Measurements from ENCODE around the gene BAIAP2L2.
A peak's percentile ranks its signal among the peaks of the same experiment; 100 is the strongest.
"Not testable (repeated sequence)": the region's sequence is repeated elsewhere in the genome, so short reads cannot be mapped to it uniquely, and the experiment has no call there.

The BAIAP2L2 gene

DNA sequence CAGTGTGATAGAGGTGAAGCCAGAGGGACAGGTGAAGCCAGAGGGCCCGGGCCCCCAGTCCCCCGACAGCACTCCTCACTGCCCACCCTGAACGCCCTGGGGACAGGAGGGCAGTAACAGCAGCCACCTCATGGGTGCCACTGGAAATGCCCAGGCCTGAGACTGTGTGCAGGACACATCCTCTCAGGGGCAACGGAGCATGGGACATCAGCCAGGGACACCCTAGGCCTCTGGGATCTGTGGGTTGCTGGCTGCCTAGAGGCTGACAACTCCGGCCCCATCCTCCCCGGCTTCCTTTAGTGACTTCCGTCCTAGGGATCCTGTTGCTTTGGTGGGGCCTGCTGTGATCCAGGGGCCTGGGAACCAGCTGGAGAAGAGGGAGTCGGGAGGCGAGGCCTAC lies 17.4 kb upstream of the BAIAP2L2 start:
- DNase-seq (ENCODE audit: low read depth), result no peak

DNA sequence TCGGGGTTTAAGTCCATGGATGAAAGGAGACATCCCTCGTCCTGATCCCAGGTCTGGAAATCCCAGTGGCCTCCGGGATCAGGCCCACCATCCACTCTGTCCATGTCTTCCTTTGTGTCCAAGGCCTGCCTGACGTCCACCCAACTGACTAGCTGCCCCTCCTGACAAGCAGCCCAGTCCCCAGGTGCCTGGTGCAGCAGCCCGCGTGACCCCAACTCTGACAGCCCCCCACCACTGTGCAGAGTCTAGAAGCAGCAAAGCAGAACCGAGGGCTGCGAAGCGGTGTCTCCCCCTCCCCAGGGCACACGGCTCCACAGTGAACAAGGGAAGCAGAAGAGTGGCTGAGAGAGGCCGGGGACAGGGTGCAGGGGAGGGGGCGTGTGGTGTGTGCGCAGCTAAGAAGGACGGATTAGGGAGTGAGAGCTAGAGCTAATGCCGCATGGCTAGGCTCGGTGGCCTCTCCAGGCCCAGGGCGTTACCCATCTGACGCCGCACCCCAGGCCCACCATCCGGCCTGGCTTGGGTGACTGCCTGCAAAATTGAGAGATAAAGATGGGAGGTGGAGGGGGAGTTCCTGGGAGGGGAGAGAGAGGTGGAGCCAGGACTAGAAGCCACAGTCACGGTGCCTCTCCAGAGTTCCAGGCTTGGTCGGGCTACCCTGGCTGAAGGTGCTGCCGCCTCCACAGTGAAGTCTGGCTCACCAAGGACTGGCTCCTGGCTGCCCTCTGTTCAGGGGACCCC lies 16.6 kb upstream of the BAIAP2L2 start:
- no peak for DNase-seq (ENCODE audit: low read depth)

DNA sequence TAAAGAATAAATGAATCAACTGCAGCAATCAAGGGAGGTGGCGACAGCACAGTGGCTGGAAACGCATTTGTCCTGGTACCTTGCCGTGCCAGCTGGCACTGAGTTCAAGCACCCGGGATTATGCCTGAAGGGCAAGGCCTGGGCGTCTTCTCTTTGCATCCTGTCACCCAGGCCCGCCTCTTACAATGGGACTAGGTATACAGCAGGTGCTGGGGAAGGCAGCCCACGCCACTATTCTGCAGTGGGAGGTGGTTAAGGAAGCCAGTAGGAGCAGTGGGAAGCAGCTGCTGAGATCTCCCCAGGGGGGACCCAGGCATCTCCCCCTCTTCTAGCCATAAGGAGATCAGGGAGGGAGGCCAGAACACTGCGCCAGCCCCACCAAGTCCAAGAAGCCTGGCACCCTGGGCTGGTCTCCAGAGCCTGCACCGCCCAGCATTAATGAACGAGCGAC lies 15.3 kb upstream of the BAIAP2L2 start:
- no peak for DNase-seq (ENCODE audit: low read depth)

GRCh38 chr22:38125038-38125610 lies 14.6 kb upstream of the BAIAP2L2 start:
- DNase-seq (ENCODE audit: low read depth), result no peak

DNA sequence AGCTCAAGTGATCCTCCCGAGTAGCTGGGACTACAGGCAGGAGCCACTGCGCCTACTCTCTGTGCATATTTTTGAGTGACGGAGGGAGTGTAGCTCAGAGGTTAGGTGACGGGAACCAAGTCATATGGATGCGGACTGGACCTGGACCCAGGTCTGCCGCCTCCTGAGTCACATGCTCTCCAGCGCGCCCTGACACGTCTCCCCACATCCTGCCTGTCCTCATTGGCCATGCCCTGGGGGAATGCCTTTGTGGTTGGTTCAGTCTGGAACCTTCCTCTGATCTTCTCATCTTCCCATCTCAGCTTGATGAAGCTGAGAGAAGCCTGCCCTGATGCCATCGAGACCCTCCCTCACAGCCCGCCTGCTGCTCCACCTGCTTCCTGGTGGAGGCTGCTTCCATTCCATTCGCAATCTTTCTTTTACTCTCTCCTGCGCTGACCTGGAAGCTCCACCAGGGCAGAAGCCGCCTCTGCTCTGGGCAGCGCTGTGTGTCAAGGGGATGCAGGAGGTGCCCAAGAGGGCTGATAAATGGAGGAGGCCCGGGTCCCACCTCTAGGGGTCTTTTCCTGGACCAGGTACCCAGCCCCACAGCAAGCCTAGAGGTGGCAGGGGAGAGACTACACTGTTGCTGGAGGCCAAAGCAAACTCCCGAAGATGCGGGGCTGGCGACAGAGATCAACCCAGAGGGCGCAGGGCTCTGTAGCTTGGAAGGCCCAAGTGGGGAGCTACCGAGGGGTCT lies 13.9 kb upstream of the BAIAP2L2 start:
- DNase-seq (ENCODE audit: low read depth), result no peak

DNA sequence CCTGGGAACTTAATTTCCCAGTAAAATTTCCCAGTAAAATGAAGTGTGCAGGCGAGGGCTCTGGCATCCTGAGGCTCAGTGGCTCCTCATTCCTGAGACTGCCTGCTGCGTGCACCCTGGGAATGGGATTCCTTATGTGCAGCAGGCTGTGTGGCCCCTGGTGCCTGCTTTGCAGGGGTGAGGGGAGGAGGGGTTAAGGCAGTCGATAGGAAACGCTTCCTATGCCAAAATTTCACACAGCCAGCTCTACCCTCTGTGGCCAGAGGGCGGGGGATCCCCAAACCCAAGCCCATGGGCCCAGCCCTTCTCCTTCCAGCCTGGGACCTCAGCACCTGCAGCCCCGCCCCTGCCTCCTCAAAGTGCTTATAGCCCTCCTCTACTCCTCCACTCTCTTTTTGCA lies 12.1 kb upstream of the BAIAP2L2 start:
- no peak for DNase-seq (ENCODE audit: low read depth)

- DNase-seq (ENCODE audit: low read depth), result no peak
Observed at GRCh38 chr22:38120359-38121110, 10.1 kb upstream of the BAIAP2L2 start.

DNA sequence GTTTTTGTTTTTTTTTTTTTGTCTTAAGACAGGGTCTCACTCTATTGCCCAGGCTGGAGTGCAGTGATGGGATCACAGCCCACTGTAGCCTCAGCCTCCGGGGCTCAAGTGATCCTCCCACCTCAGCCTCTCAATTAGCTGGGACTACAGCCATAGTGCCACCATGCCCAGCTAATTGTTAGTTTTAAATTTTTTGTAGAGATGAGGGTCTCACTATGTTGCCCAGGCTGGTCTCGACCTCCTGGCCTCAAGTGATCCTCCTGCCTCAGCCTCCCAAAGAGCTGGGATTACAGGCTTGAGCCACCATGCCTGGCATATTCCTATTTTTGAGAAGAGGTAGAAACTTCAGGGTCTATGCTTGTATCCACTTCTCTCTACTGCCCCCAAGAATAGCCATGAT lies 8.3 kb upstream of the BAIAP2L2 start:
- DNase-seq (ENCODE audit: low read depth), result not testable (repeated sequence)

DNA sequence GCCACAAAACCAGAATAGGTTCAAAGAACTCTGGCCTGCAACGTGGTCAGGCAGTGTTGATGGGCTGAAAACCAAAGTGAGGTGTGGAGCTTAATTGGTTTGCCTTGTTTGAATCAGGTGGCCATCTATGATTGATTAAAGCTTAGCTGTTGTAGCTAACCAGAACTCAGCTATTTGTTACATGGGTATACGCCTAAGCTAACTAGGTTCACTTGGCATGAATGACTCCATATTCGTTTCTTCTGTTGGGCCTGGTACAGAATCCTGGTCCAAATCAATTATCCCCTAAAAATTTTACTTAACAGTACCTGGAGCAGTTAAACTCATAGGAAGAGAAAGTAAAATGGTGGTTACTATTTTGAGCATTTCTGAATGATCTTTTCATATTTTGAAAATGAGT lies 7.7 kb upstream of the BAIAP2L2 start:
- DNase-seq (ENCODE audit: low read depth), result no peak

DNA sequence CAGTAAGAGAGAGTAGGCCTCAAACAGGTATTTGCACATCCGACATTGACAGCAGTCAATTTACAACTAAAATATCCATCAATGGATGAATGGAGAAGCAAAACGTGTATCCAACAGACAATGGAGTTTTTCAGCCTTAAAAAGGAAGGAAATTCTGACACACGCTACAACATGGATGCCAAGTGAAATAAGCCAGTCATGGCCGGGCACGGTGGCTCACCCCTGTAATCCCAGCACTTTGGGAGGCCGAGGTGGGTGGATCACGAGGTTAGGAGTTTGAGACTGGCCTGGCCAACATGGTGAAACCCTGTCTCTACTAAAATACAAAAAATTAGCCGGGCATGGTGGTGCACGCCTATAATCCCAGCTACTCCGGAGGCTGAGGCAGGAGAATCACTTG lies 7.1 kb upstream of the BAIAP2L2 start:
- not testable (repeated sequence) for DNase-seq (ENCODE audit: low read depth)

GRCh38 chr22:38115423-38116205 lies 5.1 kb upstream of the BAIAP2L2 start:
- no peak for DNase-seq (ENCODE audit: low read depth)

DNA sequence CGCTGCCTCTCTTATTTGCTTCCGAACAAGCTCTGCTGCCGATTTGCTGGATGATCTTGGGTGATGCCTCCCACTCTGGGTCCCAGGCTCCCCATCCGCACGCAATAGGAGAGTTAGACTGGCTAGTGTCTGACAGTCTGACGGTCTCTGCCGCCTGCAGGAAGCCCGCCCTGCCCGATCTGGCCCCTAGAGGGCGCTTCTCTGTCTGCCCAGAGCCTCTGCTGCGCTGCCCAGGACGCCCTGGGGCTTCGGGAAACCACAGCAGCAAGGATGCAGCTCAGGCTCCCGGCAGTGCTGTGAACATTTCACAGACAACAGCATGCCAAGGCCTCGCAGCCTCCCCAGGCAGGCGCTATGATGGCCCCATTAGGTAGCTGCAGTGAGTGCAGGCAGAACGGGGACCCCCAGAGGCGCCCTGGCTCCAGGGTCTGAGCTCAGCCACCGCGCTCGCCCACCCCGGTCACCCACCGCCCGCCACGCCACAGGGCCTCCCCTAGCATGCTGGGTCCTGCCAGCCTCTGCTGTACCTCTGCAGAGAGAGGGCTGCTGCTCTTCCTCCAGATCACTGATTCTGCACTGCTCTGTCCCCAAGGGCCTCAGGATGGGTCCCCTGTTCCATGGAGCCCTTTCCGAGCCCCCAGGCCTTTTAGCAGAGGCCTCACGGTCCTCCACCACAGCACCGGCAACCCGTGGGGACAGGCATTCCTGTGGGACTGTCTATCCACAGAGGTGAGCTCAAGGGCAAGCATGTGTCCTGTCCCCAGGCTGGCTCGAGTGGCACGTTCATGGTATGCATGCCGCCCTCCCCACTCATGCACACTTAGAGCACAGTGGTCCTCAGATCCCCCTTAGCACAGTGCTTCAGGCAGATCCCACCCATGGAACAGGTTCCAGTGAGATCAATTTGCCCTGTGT lies 4.3 kb upstream of the BAIAP2L2 start:
- DNase-seq (ENCODE audit: low read depth), result peak; percentile 77

DNA sequence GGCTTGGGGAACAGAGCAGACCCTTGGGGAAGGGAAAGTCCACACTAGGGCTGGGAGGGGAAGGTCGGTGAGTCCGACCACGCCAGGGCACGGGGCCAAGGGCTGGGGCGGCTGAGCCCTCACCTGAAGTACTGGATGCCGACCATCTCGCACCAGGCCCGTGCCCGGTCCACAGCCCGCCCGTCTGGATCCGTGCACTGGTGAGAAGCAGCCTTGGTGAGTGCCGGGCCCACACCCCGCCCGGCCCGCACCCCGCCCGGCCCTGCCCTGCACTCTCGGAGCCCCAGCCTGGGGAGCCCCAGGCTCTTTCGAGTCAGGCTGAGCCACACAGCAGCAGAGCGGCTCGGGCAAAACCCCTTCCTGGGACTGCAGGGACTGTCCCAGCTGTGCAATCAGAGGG lies 1.9 kb upstream of the BAIAP2L2 start:
- DNase-seq (ENCODE audit: low read depth), result no peak

DNA sequence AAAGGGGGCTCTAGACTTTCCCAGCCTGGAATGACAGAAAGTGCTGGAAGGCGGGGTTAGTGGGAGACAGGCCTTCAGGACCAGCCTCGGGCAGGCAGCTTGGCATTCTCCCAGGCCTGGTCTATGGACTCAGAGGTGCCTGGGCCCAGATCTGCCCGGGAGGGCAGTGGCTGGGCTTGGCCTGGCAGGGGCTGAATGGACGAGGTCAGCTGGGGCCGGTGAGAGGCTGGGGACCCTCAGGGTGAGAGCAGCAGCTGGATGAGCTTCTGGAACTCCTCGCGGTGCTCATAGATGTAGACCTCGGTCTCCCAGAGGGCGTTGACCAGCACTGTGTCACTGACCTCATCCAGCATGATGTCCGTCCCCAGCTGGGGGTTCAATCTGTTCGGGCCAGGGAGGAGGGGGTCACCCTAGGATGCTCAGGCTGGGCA lies 1.5 kb upstream of the BAIAP2L2 start:
- DNase-seq (ENCODE audit: low read depth), result no peak

GRCh38 chr22:38110863-38111852 lies 674 bp upstream of the BAIAP2L2 start:
- no peak for DNase-seq (ENCODE audit: low read depth)

DNA sequence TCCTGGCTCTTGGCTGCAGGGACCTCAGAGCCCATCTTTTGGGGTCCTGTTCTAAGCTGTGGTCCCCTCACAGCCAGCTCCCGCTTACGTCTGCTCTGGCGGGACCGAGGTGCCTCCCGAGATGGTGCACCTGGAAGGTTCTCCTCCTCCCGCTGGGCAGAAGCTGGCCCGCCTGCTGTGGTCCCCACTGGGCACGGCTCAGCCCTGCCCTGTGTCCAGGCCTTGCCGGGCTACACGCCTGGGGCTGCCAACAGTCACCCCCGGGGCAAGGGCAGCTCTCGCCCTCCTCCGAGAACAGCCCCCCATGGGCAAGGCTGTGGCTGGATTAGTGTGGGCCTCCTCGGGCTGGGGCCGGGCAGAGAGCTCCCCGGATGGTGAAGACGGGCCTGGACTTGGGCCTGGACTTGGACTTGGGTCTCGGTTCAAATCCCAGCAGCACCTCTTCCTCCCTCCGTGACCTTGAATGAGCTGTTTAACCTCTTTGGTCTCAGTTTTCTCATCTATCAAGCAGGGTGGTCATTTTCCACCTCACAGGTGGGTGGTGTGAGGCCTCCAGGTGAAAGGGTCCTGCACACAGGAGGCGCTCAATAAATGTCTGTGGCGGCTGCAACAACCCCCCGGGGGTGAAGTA lies 998 bp downstream of the BAIAP2L2 start:
- no peak for DNase-seq (ENCODE audit: low read depth)

DNA sequence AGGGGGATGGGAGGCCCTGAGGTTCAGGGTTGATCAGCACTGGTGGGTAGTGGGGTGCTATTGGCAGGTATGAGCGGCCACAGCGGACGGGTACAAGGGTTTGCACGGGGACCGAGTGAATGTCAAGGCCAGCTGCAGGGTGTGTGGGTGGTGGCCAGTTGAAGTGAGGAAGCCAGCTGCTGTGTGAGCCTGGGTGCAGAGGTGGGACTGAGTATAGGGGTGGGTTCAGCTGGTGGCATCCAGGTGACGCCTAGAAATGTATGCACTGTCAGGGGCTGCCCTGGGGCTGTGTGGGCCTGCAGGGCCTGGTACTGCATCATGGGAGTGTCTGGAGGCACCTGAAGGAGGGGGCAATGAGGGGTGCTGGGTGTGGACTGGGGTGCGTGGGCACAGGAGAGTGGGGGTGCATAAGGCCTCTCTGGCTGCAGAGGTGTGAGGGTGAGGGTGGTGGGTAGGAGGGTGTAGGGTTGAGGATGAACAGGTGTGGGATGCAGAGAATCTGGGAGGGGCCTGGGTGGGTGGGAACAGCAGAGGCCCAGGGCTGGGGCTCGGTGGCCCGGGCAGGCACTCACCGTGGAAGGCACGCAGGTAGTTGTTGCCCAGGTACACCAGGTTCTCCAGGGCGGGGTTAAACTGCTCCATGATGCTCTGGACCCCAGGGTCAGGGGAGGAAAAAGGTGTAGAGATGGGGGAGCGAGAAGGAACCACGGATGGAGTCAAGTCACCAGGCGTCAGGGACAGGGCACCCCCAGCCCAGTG lies 1.7 kb downstream of the BAIAP2L2 start:
- no peak for DNase-seq (ENCODE audit: low read depth)

All from fibroblast of gingiva (primary cell).